Ascending aorta (tissue), 2 donors: ENCODE measurements around the gene CYP24A1. TPM values are rescaled to one million over a fixed set of nuclear protein-coding genes. Genes with fewer than 3 reads are reported as not detected.

Experiments used
- DNase-seq, 2 donors: peaks; one replicate each; pipeline ENCODE4 v3.0.0-alpha.2; 2019; ENCODE audit warnings: low spot score in 2 of 2
- H3K27ac ChIP-seq, 2 donors: fragments of 200-600 bp; sonication (generic); one replicate each; pipeline ENCODE4 v1.5.1; 2016 to 2017; ENCODE audit warnings: mild to moderate bottlenecking in 1 of 2
- H3K27me3 ChIP-seq: fragments of 200-600 bp; sonication (generic); one replicate; pipeline ENCODE4 v1.5.1; 2017
- H3K36me3 ChIP-seq, 2 donors: fragments of 200-600 bp; sonication (generic); one replicate each; pipeline ENCODE4 v1.5.1; 2016
- H3K4me1 ChIP-seq, 2 donors: fragments of 200-600 bp; sonication (generic); one replicate each; pipeline ENCODE4 v1.5.1; 2016 to 2017; ENCODE audit warnings: mild to moderate bottlenecking in 1 of 2
- H3K4me3 ChIP-seq, 2 donors: fragments of 200-600 bp; sonication (generic); one replicate each; pipeline ENCODE4 v1.5.1; 2016 to 2017; ENCODE audit warnings: mild to moderate bottlenecking in 1 of 2
- H3K9me3 ChIP-seq, 2 donors: fragments of 200-600 bp; sonication (generic); one replicate each; pipeline ENCODE4 v1.5.1; 2016
- intact Hi-C: fragments of 100-400 bp; cut with DNase I; formaldehyde crosslinking; loops from one replicate; pipeline ENCODE4 v1.15.1; 2023
- total RNA-seq: library from RNA; depleted of rRNA; stranded (reverse); fragments of >200 nt; gene quantifications from one replicate; pipeline ENCODE4 v1.1.0, GENCODE V29; 2016
- TF ChIP-seq, protein P1 (sequence below), 3 experiments: fragments of 200-600 bp in 2 of 3; fragments of 450-650 bp in 1 of 3; sonication (generic) in 2 of 3; IDR thresholded peaks; one replicate each; pipeline ENCODE4 v1.5.1; 2016 to 2019; ENCODE audit warnings: antibody characterized with exemption in 3 of 3, mild to moderate bottlenecking in 1 of 3, moderate library complexity in 1 of 3

The CYP24A1 gene
- total RNA-seq, 1 donor from 2014 or later, result not detected

GRCh38 chr20:54195483-54196472 is 22.0 kb upstream of the CYP24A1 start:
- no peak for DNase-seq
- Histone ChIP-seq H3K27me3 (no peaks in the 10 kb centered on the region), H3K9me3 (no peaks in the 10 kb centered on the region), H3K4me1 (no peaks in the 10 kb centered on the region), H3K4me3 (no peak overlapping the region), H3K36me3 (no peaks in the 10 kb centered on the region), H3K27ac (no peak overlapping the region)
- TF ChIP-seq, protein P1, sequence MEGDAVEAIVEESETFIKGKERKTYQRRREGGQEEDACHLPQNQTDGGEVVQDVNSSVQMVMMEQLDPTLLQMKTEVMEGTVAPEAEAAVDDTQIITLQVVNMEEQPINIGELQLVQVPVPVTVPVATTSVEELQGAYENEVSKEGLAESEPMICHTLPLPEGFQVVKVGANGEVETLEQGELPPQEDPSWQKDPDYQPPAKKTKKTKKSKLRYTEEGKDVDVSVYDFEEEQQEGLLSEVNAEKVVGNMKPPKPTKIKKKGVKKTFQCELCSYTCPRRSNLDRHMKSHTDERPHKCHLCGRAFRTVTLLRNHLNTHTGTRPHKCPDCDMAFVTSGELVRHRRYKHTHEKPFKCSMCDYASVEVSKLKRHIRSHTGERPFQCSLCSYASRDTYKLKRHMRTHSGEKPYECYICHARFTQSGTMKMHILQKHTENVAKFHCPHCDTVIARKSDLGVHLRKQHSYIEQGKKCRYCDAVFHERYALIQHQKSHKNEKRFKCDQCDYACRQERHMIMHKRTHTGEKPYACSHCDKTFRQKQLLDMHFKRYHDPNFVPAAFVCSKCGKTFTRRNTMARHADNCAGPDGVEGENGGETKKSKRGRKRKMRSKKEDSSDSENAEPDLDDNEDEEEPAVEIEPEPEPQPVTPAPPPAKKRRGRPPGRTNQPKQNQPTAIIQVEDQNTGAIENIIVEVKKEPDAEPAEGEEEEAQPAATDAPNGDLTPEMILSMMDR (IDR thresholded peaks at IDR 0.05), result no peak
- intact Hi-C loops, result loop anchor here (5.0 kb wide), 2 partner anchors 98 to 618 kb away; no protein-coding TSS in a partner anchor

GRCh38 chr20:54194724-54195438 is 21.1 kb upstream of the CYP24A1 start:
- no peaks in the 10 kb centered on the region for H3K36me3 ChIP-seq
- H3K4me3 ChIP-seq, result no peak overlapping the region
- H3K4me1 ChIP-seq, result no peaks in the 10 kb centered on the region
- no peak overlapping the region for H3K27ac ChIP-seq
- no peaks in the 10 kb centered on the region for H3K9me3 ChIP-seq
- intact Hi-C loops, result loop anchor here (5.0 kb wide), 2 partner anchors 98 to 618 kb away; no protein-coding TSS in a partner anchor
- TF ChIP-seq, protein P1 (IDR thresholded peaks at IDR 0.05), result no peak
- no peaks in the 10 kb centered on the region for H3K27me3 ChIP-seq
- DNase-seq, result no peak

- TF ChIP-seq, protein P1 (IDR thresholded peaks at IDR 0.05), result no peak
- Histone ChIP-seq H3K27ac (no peak overlapping the region), H3K9me3 (no peaks in the 10 kb centered on the region), H3K27me3 (no peaks in the 10 kb centered on the region), H3K4me3 (no peak overlapping the region), H3K36me3 (no peaks in the 10 kb centered on the region), H3K4me1 (no peaks in the 10 kb centered on the region)
- intact Hi-C loops, result no loop called here
- no peak for DNase-seq
Observed at GRCh38 chr20:54193817-54194216, 20.0 kb upstream of the CYP24A1 start.

GRCh38 chr20:54190217-54190616 is 16.4 kb upstream of the CYP24A1 start:
- no peak for DNase-seq
- Histone ChIP-seq H3K27me3 (no peaks in the 10 kb centered on the region), H3K27ac (no peak overlapping the region), H3K4me1 (no peaks in the 10 kb centered on the region), H3K4me3 (no peak overlapping the region), H3K9me3 (no peaks in the 10 kb centered on the region), H3K36me3 (no peaks in the 10 kb centered on the region)
- intact Hi-C loops, result no loop called here
- TF ChIP-seq, protein P1 (IDR thresholded peaks at IDR 0.05), result no peak

DNA sequence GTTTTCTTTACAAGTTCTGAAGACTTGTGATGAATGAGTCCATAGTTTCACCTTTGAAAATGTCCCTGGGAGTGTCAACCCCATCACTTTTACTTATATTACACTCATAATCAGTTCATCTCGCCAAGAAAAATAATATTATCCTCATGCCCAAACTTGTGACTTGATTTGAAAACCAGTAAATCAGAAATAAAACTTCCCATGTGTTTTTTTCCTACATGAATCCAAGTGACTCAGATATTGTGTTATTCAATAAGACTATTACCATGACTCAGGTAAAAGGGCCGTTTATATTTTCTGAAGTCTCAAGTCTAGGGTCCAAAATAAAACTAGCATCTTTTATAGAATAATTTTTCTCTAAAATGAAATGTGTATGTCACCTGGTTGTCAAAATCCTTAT is 15.8 kb upstream of the CYP24A1 start:
- no peak for DNase-seq
- TF ChIP-seq, protein P1 (IDR thresholded peaks at IDR 0.05), result no peak
- Histone ChIP-seq H3K9me3 (no peaks in the 10 kb centered on the region), H3K36me3 (no peaks in the 10 kb centered on the region), H3K4me3 (no peak overlapping the region), H3K4me1 (no peaks in the 10 kb centered on the region), H3K27me3 (no peaks in the 10 kb centered on the region), H3K27ac (no peak overlapping the region)
- intact Hi-C loops, result no loop called here
